Activated naive CD8-positive, alpha-beta T cell treated with anti-CD3 and anti-CD28 coated beads for 36 hours (primary cell): Measurements from ENCODE around the gene OR11A1. TPM values are rescaled to one million over a fixed set of nuclear protein-coding genes. Genes with fewer than 3 reads are reported as not detected.

ENCODE experiments used
- DNase-seq: peaks from one replicate; pipeline ENCODE4 v3.0.0; 2021
- H3K27ac Mint-ChIP-seq: one replicate; pipeline ENCODE4 v1.8.0; 2022; ENCODE audit warnings: mild to moderate bottlenecking, moderate library complexity, mixed read lengths
- H3K27me3 Mint-ChIP-seq: one replicate; pipeline ENCODE4 v1.8.0; 2022; ENCODE audit warnings: mild to moderate bottlenecking, mixed read lengths
- H3K36me3 Mint-ChIP-seq: one replicate; pipeline ENCODE4 v1.8.0; 2021; ENCODE audit warnings: mild to moderate bottlenecking, mixed read lengths
- H3K4me1 Mint-ChIP-seq: one replicate; pipeline ENCODE4 v1.8.0; 2021; ENCODE audit warnings: mixed read lengths
- H3K4me3 Mint-ChIP-seq: one replicate; pipeline ENCODE4 v1.8.0; 2022; ENCODE audit warnings: mild to moderate bottlenecking, moderate library complexity, mixed read lengths
- H3K9me3 Mint-ChIP-seq: one replicate; pipeline ENCODE4 v1.8.0; 2022; ENCODE audit warnings: mixed read lengths
- total RNA-seq, 2 experiments: library from RNA; stranded (reverse); gene quantifications; one replicate each; pipeline ENCODE4 v1.2.3, GENCODE V29; 2021

Gene OR11A1
- total RNA-seq, 2 experiments from 2014 or later: not detected

- Mint-ChIP-seq H3K36me3 (no peaks in the 10 kb centered on the region), H3K27ac (no peak overlapping the region), H3K4me3 (no peak overlapping the region), H3K9me3 (no peaks in the 10 kb centered on the region), H3K27me3 (peaks cover 27% of the 10 kb centered on the region), H3K4me1 (peaks cover 2% of the 10 kb centered on the region)
- DNase-seq: no peak
Measured at GRCh38 chr6:29489286-29489685, 32.4 kb upstream of the OR11A1 start.

GRCh38 chr6:29488874-29489273, 32.0 kb upstream of the OR11A1 start:
- DNase-seq: no peak
- H3K27ac Mint-ChIP-seq: no peak overlapping the region
- H3K9me3 Mint-ChIP-seq: no peaks in the 10 kb centered on the region
- H3K36me3 Mint-ChIP-seq: no peaks in the 10 kb centered on the region
- H3K4me1 Mint-ChIP-seq: peaks cover 2% of the 10 kb centered on the region
- H3K4me3 Mint-ChIP-seq: no peak overlapping the region
- H3K27me3 Mint-ChIP-seq: peaks cover 27% of the 10 kb centered on the region

- H3K27me3 Mint-ChIP-seq: peaks cover 28% of the 10 kb centered on the region
- no peak for DNase-seq
- no peaks in the 10 kb centered on the region for H3K9me3 Mint-ChIP-seq
- H3K27ac Mint-ChIP-seq: no peak within 1 kb of the TSS
- no peak within 1 kb of the TSS for H3K4me3 Mint-ChIP-seq
- H3K4me1 Mint-ChIP-seq: peaks cover 2% of the 10 kb centered on the region
- no peaks in the 10 kb centered on the region for H3K36me3 Mint-ChIP-seq
Measured at GRCh38 chr6:29487660-29488059, 30.8 kb upstream of the OR11A1 start, which contains the start of gene MAS1L. TSS of gene MAS1L (minus strand) at chr6:29487956. CDS start at chr6:29487902, 54 bp downstream.

- Mint-ChIP-seq H3K9me3 (no peaks in the 10 kb centered on the region), H3K4me3 (no peak overlapping the region), H3K27me3 (peaks cover 33% of the 10 kb centered on the region), H3K27ac (no peak overlapping the region), H3K36me3 (no peaks in the 10 kb centered on the region), H3K4me1 (peaks cover 2% of the 10 kb centered on the region)
- no peak for DNase-seq
Measured at GRCh38 chr6:29487131-29487530, 30.3 kb upstream of the OR11A1 start.

GRCh38 chr6:29486577-29486976, 29.7 kb upstream of the OR11A1 start:
- Mint-ChIP-seq H3K27me3 (peaks cover 36% of the 10 kb centered on the region), H3K4me3 (no peak overlapping the region), H3K36me3 (no peaks in the 10 kb centered on the region), H3K4me1 (peaks cover 2% of the 10 kb centered on the region), H3K27ac (no peak overlapping the region), H3K9me3 (no peaks in the 10 kb centered on the region)
- DNase-seq: no peak

- no peaks in the 10 kb centered on the region for H3K36me3 Mint-ChIP-seq
Measured at GRCh38 chr6:29483735-29484134, 26.9 kb upstream of the OR11A1 start.

GRCh38 chr6:29483186-29483585, 26.3 kb upstream of the OR11A1 start:
- DNase-seq: no peak
- Mint-ChIP-seq H3K4me1 (no peaks in the 10 kb centered on the region), H3K9me3 (peaks cover 2% of the 10 kb centered on the region), H3K27me3 (peaks cover 27% of the 10 kb centered on the region), H3K27ac (no peak overlapping the region), H3K36me3 (no peaks in the 10 kb centered on the region), H3K4me3 (no peak overlapping the region)

More at GRCh38 chr6:29483735-29484134, 26.9 kb upstream of the OR11A1 start:
- Mint-ChIP-seq H3K27ac (no peak overlapping the region), H3K4me3 (no peak overlapping the region), H3K9me3 (peaks cover 2% of the 10 kb centered on the region), H3K4me1 (no peaks in the 10 kb centered on the region), H3K27me3 (peaks cover 27% of the 10 kb centered on the region)
- DNase-seq: no peak

- H3K27me3 Mint-ChIP-seq: peaks cover 12% of the 10 kb centered on the region
- H3K4me3 Mint-ChIP-seq: no peak overlapping the region
- H3K36me3 Mint-ChIP-seq: no peaks in the 10 kb centered on the region
- no peak overlapping the region for H3K27ac Mint-ChIP-seq
- no peak for DNase-seq
- H3K4me1 Mint-ChIP-seq: no peaks in the 10 kb centered on the region
- H3K9me3 Mint-ChIP-seq: peaks cover 2% of the 10 kb centered on the region
Measured at GRCh38 chr6:29479560-29479959, 22.7 kb upstream of the OR11A1 start.

GRCh38 chr6:29478740-29479139, 21.9 kb upstream of the OR11A1 start:
- Mint-ChIP-seq H3K27ac (no peak overlapping the region), H3K36me3 (no peaks in the 10 kb centered on the region), H3K9me3 (peaks cover 2% of the 10 kb centered on the region), H3K4me3 (no peak overlapping the region), H3K4me1 (no peaks in the 10 kb centered on the region), H3K27me3 (peaks cover 12% of the 10 kb centered on the region)
- no peak for DNase-seq

- no peak for DNase-seq
- Mint-ChIP-seq H3K9me3 (peaks cover 2% of the 10 kb centered on the region), H3K4me3 (no peak overlapping the region), H3K27ac (no peak overlapping the region), H3K27me3 (peaks cover 18% of the 10 kb centered on the region), H3K4me1 (no peaks in the 10 kb centered on the region), H3K36me3 (no peaks in the 10 kb centered on the region)
Measured at GRCh38 chr6:29477923-29478450, 21.1 kb upstream of the OR11A1 start.

GRCh38 chr6:29474996-29475395, 18.1 kb upstream of the OR11A1 start:
- Mint-ChIP-seq H3K36me3 (no peaks in the 10 kb centered on the region), H3K4me1 (no peaks in the 10 kb centered on the region), H3K27ac (no peak overlapping the region), H3K27me3 (peaks cover 19% of the 10 kb centered on the region), H3K4me3 (no peak overlapping the region), H3K9me3 (no peaks in the 10 kb centered on the region)
- DNase-seq: no peak

GRCh38 chr6:29466241-29466640, 9.4 kb upstream of the OR11A1 start:
- no peak for DNase-seq
- Mint-ChIP-seq H3K27me3 (peaks cover 9% of the 10 kb centered on the region), H3K4me3 (no peak overlapping the region), H3K4me1 (no peaks in the 10 kb centered on the region), H3K36me3 (no peaks in the 10 kb centered on the region), H3K27ac (no peak overlapping the region), H3K9me3 (no peaks in the 10 kb centered on the region)

GRCh38 chr6:29465801-29466200, 8.9 kb upstream of the OR11A1 start:
- Mint-ChIP-seq H3K9me3 (no peaks in the 10 kb centered on the region), H3K27ac (no peak overlapping the region), H3K4me1 (no peaks in the 10 kb centered on the region)

GRCh38 chr6:29465279-29465678, 8.4 kb upstream of the OR11A1 start:
- H3K27ac Mint-ChIP-seq: no peak overlapping the region
- no peak for DNase-seq
- no peaks in the 10 kb centered on the region for H3K4me1 Mint-ChIP-seq
- H3K27me3 Mint-ChIP-seq: peaks cover 9% of the 10 kb centered on the region
- H3K36me3 Mint-ChIP-seq: no peaks in the 10 kb centered on the region
- H3K9me3 Mint-ChIP-seq: no peaks in the 10 kb centered on the region
- no peak overlapping the region for H3K4me3 Mint-ChIP-seq

More at GRCh38 chr6:29465801-29466200, 8.9 kb upstream of the OR11A1 start:
- Mint-ChIP-seq H3K27me3 (peaks cover 9% of the 10 kb centered on the region), H3K36me3 (no peaks in the 10 kb centered on the region), H3K4me3 (no peak overlapping the region)
- no peak for DNase-seq

- Mint-ChIP-seq H3K4me1 (no peaks in the 10 kb centered on the region), H3K9me3 (no peaks in the 10 kb centered on the region), H3K27me3 (peaks cover 12% of the 10 kb centered on the region), H3K27ac (no peak overlapping the region), H3K36me3 (no peaks in the 10 kb centered on the region), H3K4me3 (no peak overlapping the region)
- no peak for DNase-seq
Measured at GRCh38 chr6:29462022-29462421, 5.2 kb upstream of the OR11A1 start.

GRCh38 chr6:29461021-29461814, 4.3 kb upstream of the OR11A1 start:
- peaks cover 12% of the 10 kb centered on the region for H3K27me3 Mint-ChIP-seq
- H3K4me3 Mint-ChIP-seq: no peak overlapping the region
- H3K36me3 Mint-ChIP-seq: no peaks in the 10 kb centered on the region
- DNase-seq: no peak
- no peaks in the 10 kb centered on the region for H3K9me3 Mint-ChIP-seq
- H3K4me1 Mint-ChIP-seq: no peaks in the 10 kb centered on the region
- no peak overlapping the region for H3K27ac Mint-ChIP-seq
